ENCODE measurements around the gene CAPG.
"Not testable (repeated sequence)": the region's sequence is repeated elsewhere in the genome, so short reads cannot be mapped to it uniquely, and the experiment has no call there.

CAPG gene, protein sequence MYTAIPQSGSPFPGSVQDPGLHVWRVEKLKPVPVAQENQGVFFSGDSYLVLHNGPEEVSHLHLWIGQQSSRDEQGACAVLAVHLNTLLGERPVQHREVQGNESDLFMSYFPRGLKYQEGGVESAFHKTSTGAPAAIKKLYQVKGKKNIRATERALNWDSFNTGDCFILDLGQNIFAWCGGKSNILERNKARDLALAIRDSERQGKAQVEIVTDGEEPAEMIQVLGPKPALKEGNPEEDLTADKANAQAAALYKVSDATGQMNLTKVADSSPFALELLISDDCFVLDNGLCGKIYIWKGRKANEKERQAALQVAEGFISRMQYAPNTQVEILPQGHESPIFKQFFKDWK

DNA sequence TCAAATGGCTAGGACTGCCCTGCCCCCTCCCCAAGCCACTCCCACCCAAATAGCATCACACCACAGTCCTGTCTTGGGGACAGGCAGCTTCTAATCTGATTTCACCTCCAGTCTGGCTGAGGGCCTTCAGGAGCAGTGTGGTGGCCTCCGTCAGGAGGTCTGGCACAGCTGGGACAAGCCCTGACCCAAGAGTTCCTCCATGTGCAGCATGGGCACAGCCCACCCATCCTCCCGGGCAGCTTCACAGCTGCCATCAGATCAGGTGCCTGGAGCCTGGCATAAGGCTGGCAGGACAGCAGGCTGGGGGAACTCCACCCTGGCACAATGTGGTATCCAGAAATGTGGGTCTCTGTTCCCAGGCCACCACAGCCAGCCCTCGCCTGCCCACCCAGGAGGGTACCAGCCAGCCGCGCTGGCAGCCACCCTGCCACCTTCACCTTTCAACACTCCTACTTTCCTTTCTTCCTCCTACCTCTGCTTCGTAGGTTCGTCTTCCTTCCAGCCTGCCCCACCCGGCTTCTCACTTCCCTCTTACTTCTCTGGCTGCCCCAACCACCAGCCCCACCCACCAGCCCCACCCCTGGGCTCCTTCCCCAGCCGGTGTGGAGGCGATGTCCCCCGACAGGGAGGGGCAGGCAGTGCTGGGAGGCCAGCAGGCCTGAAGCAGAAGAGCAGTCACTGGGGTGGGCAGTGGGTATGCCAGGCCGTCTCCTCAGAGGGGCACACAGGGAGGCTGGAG is at the start of gene CAPG:
Gene CAPG, minus strand, starts transcription at position 522 of the 739 bp plus-strand sequence. CDS start 8,221 bp downstream, outside the sequence.
- DNase-seq: peak; percentile 61

DNA sequence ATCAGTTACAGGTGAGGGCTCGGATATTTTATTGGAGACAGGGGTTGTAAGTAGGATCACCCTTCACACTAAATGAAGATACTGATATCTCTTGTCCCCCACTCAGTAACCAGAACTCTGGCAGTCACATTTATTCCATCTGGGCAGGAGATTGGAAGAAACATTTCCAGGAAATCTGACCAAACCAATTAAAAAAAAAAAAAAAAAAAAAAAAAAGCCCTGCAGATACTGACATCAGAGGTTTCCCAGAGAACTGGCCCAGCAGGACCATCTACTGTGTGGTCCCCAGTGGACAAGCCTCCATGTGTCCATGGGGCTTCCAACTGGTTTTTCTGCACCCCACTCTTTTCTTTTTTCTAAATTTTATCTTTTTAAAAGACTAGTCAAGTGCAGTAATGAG is 49.6 kb upstream of the CAPG start:
- no peak for DNase-seq

DNA sequence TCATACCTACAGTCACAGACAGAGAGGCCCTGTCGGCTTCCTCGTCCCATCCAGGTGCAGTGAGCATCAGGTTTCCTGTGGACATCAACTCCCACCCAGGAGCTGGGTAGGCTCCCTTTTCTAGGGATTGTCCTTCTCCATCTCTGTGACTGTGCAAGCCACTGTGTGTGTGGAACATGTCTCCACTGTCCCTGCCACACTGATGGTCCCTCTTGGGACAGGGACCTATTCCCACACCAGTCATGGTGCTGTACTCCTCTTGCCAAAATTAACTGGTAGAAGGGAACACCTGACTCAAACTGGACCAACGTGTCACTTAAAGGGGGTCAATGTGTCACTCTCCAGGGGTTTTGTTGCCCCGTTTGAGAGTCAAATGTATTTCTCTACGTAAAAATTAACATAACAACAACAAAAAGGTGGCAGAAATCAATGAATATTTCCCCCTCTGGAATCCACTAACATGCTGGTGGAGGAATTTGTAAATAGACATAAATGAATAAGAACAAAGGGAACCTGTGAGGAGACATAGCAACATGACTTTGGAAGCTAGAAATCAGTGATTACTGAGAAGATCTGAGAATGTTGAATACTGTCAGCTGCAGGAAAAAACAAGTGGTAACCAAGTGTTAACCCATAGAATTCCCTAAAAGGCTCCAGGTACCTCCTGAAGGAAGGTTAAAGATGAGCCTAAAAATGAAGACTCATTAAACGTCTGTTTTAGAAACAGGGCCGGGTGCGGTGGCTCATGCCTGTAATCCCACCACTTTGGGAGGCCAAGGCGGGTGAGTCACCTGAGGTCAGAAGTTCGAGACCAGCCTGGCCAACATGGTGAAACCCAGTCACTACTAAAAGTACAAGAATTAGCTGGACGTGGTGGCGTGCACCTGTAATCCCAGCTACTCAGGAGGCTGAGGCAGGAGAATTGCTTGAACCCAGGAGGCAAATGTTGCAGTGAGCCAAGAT is 48.7 kb upstream of the CAPG start:
- DNase-seq: no peak

DNA sequence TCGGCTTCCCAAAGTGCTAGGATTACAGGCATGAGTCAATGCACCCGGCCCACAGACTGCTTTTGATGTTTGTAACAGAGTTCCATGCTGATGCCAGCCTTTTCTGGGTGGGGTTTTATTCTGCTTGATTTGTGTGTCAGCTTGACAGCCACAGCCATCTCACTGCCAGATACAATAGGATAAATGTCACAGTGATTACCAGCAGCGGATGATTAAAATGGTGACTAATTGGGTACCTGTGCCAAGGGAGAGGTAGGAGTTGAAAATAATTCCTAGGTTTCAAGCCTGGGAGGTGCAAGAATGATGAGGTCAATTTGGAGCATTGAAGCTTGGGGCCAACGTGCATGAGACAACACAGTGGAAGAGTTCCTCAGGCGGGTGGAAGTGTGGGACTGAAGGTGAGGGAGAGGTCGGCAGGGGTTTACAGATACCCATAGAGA is 47.7 kb upstream of the CAPG start:
- DNase-seq: no peak

DNA sequence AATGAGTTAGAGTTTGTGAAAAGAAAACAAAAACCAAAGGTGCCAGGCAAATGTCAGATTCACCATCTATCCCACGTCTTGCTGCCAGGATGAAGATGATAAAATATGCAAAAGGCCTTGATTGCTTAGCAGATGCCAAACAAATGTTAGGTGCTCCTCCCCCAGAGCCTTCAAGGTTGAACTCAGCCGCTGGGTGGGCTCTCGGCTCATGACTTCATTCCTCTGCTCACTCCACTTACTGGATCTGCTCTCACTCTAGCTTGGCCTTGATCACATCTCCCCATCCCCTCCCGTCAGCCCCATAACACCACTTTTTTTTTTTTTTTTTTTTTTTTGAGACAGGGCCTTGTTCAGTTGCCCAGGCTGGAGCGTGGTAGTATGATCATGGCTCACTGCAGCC is 46.9 kb upstream of the CAPG start:
- DNase-seq: no peak

DNA sequence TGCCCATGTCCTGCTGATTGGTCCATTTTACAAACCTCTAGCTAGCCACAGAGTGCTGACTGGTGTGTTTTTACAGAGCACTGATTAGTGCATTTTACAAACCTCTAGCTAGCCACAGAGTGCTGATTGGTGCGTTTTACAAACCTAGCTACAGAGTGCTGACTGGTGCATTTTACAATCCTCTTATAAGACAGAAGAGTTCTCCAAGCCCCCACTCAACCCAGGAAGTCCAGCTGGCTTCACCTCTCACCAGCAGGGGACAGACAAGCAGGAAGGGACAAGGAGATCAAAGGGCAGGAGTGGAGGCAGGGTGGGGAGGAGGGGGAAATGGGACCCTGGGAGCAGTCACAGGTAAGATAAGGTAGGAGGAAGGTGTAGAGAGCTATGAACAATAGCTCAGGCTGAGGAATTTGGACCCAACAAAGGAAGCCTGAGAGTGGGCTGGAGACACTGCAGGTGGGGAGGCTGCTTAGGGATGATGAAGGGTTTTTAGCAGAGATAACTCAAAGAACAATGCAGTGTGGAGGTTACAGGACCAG is 45.5 kb upstream of the CAPG start:
- DNase-seq: no peak

DNA sequence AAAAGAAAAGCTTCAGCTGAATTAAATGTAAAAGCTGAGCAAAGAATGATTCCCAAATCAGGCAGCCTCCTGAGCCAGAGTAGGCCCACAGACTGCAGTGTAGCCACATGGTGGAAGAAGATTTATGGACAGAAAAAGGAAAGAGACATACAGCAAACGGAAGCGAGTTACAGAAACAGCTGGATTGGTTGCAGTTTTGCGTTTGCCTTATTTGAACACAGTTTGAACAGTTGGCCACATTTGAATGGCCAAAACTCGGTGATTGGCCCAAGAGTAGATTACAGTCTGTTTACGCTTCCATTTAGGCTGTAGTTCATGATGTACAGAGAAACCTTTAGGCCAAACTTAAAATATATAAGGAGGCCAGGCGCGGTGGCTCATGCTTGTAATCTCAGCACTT is 43.4 kb upstream of the CAPG start:
- DNase-seq: no peak

DNA sequence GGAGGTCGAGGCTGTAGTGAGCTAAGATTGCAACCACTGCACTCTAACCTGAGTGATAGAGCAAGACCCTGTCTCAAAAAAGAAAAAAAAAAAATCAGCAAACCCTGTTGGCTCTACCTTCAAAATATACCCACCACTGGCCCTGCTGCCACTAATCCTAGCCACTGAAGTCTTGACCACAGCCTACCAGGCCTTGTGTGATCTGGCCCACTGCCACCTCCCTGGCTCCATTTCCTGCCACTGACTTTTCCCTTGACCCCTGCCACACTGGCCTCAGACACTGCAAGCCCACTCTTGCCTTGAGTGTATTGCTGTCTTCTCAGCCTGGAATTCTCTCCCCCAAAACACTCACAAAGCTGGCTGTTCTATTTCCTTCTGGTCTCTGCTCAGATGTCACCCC is 42.1 kb upstream of the CAPG start:
- no peak for DNase-seq

DNA sequence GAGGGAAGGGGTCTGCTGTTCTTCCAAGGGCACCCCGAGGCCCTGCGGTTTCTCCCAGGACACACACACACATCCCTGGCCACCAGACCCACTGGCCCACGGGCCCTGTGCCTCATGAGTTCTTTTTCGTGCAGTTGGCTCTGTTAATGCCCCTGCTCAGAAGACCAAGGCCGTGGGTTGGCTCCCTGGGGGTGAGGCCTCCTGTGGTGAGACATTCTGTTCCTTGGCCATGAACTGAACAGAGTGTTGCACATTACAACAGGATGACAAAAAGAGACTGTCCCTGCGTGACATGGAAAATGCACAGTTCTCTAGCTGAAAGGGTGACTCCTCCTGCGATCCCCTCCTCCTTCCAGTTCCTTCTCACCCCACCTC is 39.0 kb upstream of the CAPG start:
- DNase-seq: no peak

DNA sequence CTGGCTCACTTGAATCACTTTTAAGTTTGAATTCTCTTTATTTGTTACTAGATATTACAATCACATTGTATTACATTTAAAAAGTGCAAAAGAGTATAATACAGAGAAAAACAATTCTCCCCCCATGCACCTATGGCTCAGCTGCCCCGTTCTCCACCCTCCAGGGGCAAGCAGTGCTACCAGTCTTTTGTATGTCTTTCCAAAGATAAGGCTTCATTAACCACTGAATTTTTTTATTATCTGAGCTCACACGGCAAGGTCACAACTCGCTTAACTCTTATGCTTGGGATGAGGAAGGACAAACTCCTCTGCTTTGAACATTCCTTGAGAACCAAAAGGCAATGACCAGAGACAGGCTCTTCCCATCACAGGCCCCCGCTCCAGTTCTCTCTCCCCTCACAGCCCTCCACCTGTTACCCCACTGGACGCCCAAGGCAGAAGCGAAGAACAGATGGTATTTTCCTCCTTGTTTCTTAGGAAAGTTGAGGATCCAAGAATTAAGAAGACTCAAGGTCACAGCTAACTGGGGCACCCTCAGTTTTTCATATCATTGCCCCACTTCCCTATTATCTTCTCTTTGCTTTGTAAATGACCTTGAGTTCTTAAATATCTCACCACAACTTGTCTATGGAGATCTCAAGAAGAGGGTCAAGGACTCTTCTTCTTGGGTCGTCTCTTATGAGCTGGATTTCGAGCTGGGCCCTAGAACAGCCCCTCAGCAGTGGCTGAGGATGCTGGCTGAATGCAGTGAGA is 38.5 kb upstream of the CAPG start:
- DNase-seq: peak; percentile 57

DNA sequence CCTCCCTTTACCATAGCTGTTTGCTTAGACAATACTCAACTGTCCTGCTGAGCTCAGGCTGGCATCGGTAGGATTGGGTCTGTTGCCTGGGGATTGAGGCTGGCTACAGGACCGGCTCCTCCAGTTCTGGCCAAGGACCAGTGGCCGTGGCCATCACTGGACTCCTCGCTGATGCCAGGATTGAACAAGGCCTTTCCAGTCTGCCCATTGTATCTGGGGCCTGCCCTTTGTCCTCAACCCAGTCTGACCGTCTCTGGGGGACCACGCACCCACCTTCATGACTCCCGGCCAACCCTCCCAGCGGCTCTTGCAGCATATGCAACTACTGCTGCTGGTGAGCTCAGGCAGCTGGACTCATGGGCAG is 37.0 kb upstream of the CAPG start:
- DNase-seq: no peak

DNA sequence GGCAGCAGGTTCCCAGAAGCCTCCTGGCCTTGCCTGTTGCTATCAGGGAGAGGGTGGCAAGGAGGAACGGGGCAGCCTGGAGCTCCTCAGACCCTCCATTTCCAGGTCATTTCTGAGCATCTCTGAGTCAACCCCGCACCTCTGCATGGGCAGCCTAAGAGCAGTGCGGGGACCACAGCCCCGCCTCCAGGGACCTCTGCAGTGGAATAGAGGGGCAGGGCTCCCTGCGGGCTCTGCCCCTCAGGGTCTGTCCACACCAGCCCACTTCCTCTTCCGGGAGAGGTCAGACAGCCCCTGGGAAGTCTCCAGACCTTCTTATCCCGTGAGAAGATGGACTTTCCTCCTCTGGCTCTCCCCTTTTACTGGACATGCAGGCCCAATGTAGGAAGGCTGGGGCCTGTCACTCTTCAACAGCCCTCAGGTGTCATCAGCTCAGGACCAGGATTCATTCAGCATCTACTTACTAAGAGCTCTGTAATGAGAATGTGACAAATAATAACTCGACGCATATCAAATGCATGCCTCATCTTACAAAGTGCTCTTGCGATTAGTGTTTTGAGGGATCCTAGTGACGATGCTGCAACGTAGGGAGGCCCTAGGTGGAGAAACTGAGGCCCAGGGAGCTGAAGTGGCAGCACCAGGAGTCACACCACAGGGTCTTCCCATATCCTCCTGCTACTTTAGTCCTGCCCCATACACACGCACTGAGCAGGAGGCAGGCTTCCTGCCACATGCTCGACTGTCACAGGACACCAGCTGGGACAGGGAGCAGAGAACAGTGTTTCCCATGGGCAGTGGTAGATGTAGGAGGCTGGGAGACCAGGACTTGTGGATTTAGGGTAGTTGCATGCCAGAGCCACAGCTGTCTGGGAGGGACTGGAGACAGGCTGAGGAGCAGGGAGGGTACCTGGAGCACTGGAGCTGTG is 36.4 kb upstream of the CAPG start:
- no peak for DNase-seq

DNA sequence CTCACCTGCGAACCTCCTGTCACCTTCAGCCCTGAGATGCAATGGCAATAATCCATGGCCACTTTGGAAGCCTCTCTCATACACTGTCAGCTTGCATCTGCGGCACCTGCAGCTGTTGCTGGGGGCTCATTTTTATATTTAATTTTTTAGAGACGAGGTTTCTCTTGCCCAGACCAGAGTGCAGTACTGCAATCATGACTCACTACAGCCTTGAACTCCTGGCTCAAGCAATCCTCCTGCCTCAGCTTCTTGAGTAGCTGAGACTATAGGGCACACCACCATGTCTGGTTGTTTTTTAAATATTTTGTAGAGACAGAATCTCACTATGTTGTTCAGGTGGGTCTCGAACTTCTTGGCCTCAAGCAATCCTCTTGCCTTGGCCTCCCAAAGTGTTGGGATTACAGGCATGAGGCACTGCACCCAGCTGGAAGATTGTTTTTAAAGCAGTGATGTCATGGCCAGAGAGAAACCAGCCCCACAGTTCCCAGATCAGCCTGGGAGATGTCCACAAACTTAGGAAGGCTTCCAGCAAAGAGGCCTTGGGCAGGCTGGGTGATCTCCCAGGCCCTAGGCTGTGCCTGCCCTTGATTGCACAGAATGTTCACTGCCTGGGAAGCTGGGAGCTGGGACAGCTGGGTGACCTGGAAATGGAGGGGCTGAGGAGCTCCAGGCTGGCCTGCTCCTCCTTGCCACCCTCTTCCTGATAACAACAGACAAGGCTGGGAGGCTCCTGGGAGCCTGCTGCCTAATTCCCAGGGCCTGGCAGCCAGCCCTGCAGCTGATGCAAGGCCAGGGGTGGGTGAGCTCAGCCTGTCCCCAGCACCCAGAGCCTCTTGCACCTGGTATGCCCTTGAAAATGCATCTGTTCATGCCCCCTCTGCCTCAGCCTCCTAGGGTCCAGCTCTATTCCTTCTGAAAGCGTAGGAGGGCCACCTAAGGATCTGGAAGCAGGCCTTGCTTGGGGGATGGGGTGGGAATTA is 35.4 kb upstream of the CAPG start:
- peak; percentile 45 for DNase-seq

DNA sequence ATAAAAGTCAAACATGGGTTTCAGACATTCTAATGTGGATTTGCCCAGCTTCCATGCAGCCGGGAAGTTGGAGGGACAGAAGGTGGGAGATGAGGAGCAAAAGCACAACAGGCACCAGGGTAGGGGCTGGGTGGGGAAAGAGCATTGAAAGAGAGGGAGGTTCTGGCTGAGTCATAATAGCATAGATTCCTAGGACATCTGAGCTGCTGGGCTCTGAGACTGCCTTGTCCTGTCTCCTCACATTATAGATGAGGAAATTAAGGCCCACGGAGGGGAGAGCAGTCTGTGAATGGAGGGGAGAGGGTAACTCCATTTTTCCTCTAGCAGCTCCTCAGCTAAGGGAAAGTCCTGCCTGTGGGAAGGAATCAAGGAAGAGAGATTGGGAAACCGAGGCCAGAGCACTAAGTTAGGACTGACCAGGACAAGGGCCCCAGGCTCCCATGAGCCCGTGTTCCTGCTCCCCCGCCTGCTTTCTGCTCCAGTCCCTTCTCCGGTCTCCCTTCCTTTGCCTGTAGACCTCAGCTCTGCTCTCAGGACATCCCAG is 34.5 kb upstream of the CAPG start:
- no peak for DNase-seq

DNA sequence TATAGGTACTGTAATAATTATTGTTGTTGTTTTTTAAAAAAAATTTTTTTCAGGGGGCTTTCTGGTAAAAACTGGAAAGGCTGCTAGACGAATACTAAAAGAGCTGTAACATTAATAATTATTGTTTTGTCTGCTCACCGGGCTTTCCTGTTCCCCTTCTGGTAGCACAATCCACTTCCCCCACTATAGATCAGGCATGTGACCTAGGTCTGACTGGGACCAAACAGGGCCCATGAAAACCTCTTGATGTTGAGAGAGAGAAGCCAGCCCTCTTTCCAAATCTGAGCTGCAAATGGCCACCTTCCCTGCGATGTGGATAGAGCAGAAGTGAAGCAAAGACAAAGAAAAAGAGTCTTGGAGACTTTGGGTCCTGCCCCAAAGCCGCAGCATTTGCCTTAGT is 31.7 kb upstream of the CAPG start:
- DNase-seq: no peak

DNA sequence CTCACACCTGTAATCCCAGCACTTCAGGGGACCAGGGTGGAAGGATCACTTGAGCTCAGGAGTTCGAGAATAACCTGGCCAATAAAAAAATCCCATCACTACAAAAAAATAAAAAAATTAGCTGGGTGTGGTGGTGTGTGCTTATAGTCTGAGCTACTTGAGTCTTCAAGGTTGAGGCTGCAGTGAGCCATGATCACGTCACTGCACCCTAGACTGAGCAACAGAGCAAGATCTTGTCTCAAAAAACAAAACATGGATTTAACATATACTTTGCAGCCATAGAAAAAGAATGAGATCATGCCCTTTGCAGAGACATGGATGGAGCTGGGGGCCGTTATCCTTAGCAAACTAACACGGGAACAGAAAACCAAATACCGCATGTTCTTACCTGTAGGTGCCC is 30.6 kb upstream of the CAPG start:
- no peak for DNase-seq

DNA sequence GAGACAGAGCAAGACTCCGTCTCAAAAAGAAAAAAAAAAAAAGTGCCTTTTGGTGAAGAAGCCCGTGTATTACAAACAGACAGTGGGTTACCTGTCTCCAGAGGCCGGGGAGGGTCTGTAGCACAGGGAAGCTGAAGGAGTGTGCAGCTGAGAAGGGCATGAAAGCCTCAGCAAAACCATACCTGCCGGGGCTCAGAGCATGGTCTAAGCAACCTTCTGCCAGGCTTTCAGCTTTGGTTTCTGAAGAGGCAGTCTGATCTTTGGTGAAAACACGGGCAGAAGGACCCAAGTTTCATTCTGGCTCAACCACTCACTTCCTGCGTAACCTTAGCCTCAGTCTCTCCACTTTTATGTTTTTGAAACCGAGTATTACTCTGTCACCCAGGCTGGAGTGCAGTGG is 29.8 kb upstream of the CAPG start:
- no peak for DNase-seq

DNA sequence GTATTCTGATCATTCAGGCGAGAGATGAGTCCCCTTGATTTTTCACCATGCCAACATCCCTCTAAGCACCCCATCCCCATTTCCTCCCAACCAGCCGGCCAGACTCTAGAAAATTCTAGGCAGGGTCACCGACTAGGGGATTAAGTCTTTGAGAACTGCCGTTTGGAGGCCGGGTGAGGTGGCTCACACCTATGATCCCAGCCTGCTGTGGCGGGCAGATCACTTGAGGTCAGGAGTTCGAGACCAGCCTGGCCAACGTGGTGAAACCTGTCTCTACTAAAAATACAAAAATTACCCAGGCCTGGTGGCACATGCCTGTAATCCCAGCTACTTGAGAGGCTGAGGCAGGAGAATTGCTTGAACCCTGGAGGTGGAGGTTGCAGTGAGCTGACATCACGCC is 29.4 kb upstream of the CAPG start:
- DNase-seq: not testable (repeated sequence)

DNA sequence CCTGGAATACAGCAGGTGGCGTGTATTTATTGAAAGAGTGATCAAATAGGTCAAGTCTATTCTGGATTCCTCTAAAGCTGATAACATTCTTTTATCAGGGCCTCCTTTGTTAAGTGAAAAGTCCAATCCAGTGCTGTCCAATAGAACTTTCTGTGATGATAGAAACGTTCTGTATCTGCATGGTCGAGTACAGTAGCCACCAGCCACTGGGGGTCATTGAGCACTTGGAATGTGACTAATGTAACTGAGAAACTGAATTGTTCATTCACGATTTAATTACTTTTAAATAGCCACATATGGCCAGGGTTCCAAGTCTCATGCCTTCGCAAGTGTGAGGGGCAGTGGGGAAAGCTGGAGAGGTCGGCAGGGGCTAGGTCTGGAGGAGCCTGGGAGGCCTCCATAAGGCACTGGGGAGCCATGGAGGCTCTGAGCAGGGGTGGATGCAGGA is 28.9 kb upstream of the CAPG start:
- DNase-seq: no peak
